Panc1 (cell line): ENCODE results near the gene UNC93B1. TPM values are rescaled to one million over a fixed set of nuclear protein-coding genes. Genes with fewer than 3 reads are reported as not detected.
A peak's percentile ranks its signal among the peaks of the same experiment; 100 is the strongest.

ENCODE experiments used
- ATAC-seq: fragments of 200-7000 bp; cut with Tn5 transposase; 2 replicates; pipeline ENCODE4 v1.9.1; 2020; ENCODE audit warnings: mild to moderate bottlenecking, moderate library complexity
- BruUV-seq: library from RNA; stranded (reverse); fragments of 400-500 nt; replicated peaks from 2 replicates; lab custom pipeline; 2021; lab: Mats Ljungman, UMichigan
- CTCF ChIA-PET: fragments of 300-600 bp; sonication (Branson Sonifier 250); formaldehyde crosslinking; loops from one replicate; lab custom pipeline; 2022; ENCODE audit warnings: antibody characterized with exemption; lab: Charles Lee
- POLR2A ChIA-PET: fragments of 300-600 bp; sonication (Branson Sonifier 250); formaldehyde crosslinking; loops from one replicate; lab custom pipeline; 2022; ENCODE audit warnings: antibody characterized with exemption; lab: Charles Lee
- DNase-seq: peaks from one replicate; pipeline ENCODE4 v3.0.0-alpha.2; 2010; ENCODE audit warnings: low read depth, low spot score
- H3K27ac ChIP-seq: 2 replicates; pipeline ENCODE4 v1.5.1; 2011; ENCODE audit warnings: mild to moderate bottlenecking, low read length, inconsistent platforms
- H3K27me3 ChIP-seq: fragments of 200-500 bp; sonication (Bioruptor generic); 2 replicates; pipeline ENCODE4 v1.6.0; 2014; ENCODE audit warnings: low read length, inconsistent platforms; ENCODE audit not compliant: control insufficient read depth, insufficient read depth
- H3K36me3 ChIP-seq: fragments of 200-500 bp; sonication (Bioruptor generic); 2 replicates; pipeline ENCODE4 v1.5.1; 2014; ENCODE audit warnings: inconsistent platforms, mild to moderate bottlenecking, low read length, moderate library complexity; ENCODE audit not compliant: control insufficient read depth, insufficient read depth
- H3K4me1 ChIP-seq: 2 replicates; pipeline ENCODE4 v1.5.1; 2011; ENCODE audit warnings: inconsistent platforms, mild to moderate bottlenecking, low read length, moderate library complexity; ENCODE audit not compliant: control insufficient read depth, insufficient read depth
- H3K4me3 ChIP-seq, 2 experiments: 2 replicates each; pipeline ENCODE4 v1.5.1; 2011 to 2012; ENCODE audit warnings: low read depth in 2 of 2, low read length in 2 of 2, mild to moderate bottlenecking in 2 of 2, inconsistent platforms in 1 of 2, moderate library complexity in 1 of 2
- H3K9me3 ChIP-seq: fragments of 200-500 bp; sonication (Bioruptor generic); 2 replicates; pipeline ENCODE4 v1.5.1; 2014; ENCODE audit warnings: low read depth, mild to moderate bottlenecking, inconsistent platforms, low read length, moderate library complexity; ENCODE audit not compliant: control insufficient read depth, insufficient read depth
- CTCF ChIP-seq: fragments of 450-650 bp; IDR thresholded peaks from 2 replicates; pipeline ENCODE4 v1.5.1; 2017; ENCODE audit warnings: mild to moderate bottlenecking
- POLR2AphosphoS5 ChIP-seq: IDR thresholded peaks from 2 replicates; pipeline ENCODE4 v1.6.1; 2012; ENCODE audit warnings: mild to moderate bottlenecking, low read depth, low read length, moderate library complexity
- REST ChIP-seq, 2 experiments: IDR thresholded peaks; 2 replicates each; pipeline ENCODE4 v1.6.1; 2011 to 2012; ENCODE audit warnings: low read depth in 2 of 2, control low read depth in 1 of 2, low read length in 1 of 2, mild to moderate bottlenecking in 1 of 2, moderate library complexity in 1 of 2; ENCODE audit not compliant: insufficient read depth in 1 of 2
- SIN3A ChIP-seq: IDR thresholded peaks from 2 replicates; pipeline ENCODE4 v1.6.1; 2012; ENCODE audit warnings: low read depth, mild to moderate bottlenecking, low read length, moderate library complexity, borderline replicate concordance; ENCODE audit not compliant: insufficient read depth
- TCF7L2 ChIP-seq: IDR thresholded peaks from 2 replicates; pipeline ENCODE4 v1.6.1; 2011; ENCODE audit warnings: mild to moderate bottlenecking, low read depth, low read length, inconsistent platforms
- in situ Hi-C: cut with HindIII; loops from 2 replicates; pipeline ENCODE4 v1.10.0; 2016; ENCODE audit warnings: low sequenced_read_pairs, low pct_unique_long_range_greater_than_20kb
- intact Hi-C: fragments of 100-400 bp; cut with micrococcal nuclease; formaldehyde crosslinking; loops from one replicate; pipeline ENCODE4 v1.10.0; 2022; ENCODE audit not compliant: unreplicated experiment
- total RNA-seq: library from RNA; stranded (reverse); gene quantifications from one replicate; pipeline ENCODE4 v1.2.1, GENCODE V29; 2021; ENCODE audit not compliant: unreplicated experiment

The UNC93B1 gene
- total RNA-seq, 1 experiment from 2014 or later = 54.1 TPM

- TF ChIP-seq TCF7L2 (no peak), SIN3A (no peak), CTCF (no peak), REST (IDR thresholded peaks at IDR 0.05; ENCODE audit: insufficient read depth in 1 of 2, low read depth in 2 of 2, low read length in 1 of 2) (no peak), POLR2AphosphoS5 (no peak)
- ChIA-PET POLR2A (no interaction called here), CTCF (no interaction called here)
- intact Hi-C loops = no loop called here
- no peak for ATAC-seq
- Histone ChIP-seq H3K4me3 (peak overlapping the region; percentile 51 to 66), H3K36me3 (no peaks in the 10 kb centered on the region), H3K4me1 (peaks cover 22% of the 10 kb centered on the region), H3K27me3 (no peaks in the 10 kb centered on the region), H3K27ac (peak overlapping the region; percentile 80), H3K9me3 (no peaks in the 10 kb centered on the region)
- no peak for DNase-seq
- in situ Hi-C loops = no loop called here
- BruUV-seq = no TSS peak
These were observed 846 bp upstream of the UNC93B1 start for GRCh38 chr11:68004551-68005335.

GRCh38 chr11:68002938-68003845 lies 705 bp downstream of the UNC93B1 start:
- ATAC-seq (peak; percentile 67), DNase-seq (no peak)
- Histone ChIP-seq H3K27me3 (no peaks in the 10 kb centered on the region), H3K9me3 (no peaks in the 10 kb centered on the region), H3K4me1 (peaks cover 11% of the 10 kb centered on the region), H3K36me3 (no peaks in the 10 kb centered on the region), H3K4me3 (peak overlapping the region; percentile 51 to 66), H3K27ac (no peak overlapping the region)
- no peak for TF ChIP-seq TCF7L2
- no peak for TF ChIP-seq REST (IDR thresholded peaks at IDR 0.05; ENCODE audit: insufficient read depth in 1 of 2, low read depth in 2 of 2, low read length in 1 of 2)
- in situ Hi-C loops (no loop called here), intact Hi-C loops (no loop called here)
- POLR2A ChIA-PET = interaction anchor here (0.6 kb wide), 1 partner anchor 110 kb away, joined by 11 read pairs; no protein-coding TSS in a partner anchor
- CTCF ChIA-PET = no interaction called here
- BruUV-seq = no TSS peak
